DMS 273 treated with DMSO at 0.1 percent for 48 hours (cell line): ENCODE measurements around the gene ABCA10.
"Not testable (repeated sequence)": the region's sequence is repeated elsewhere in the genome, so short reads cannot be mapped to it uniquely, and the experiment has no call there.

Experiments
- DNase-seq: peaks from one replicate; lab custom pipeline; 2025; lab: John Stamatoyannopoulos, UW

The ABCA10 gene

GRCh38 chr17:69230939-69231338 lies 2.3 kb upstream of the ABCA10 start:
- DNase-seq = no peak

- no peak for DNase-seq
These were observed 606 bp downstream of the ABCA10 start for GRCh38 chr17:69228018-69228417.

GRCh38 chr17:69227541-69227940 lies 1.1 kb downstream of the ABCA10 start:
- DNase-seq = no peak

GRCh38 chr17:69223809-69224208 lies 4.8 kb downstream of the ABCA10 start:
- DNase-seq = no peak

GRCh38 chr17:69222707-69223258 lies 5.8 kb downstream of the ABCA10 start:
- DNase-seq = no peak

- no peak for DNase-seq
These were observed 8.5 kb downstream of the ABCA10 start for GRCh38 chr17:69220098-69220497.

- no peak for DNase-seq
These were observed 9.6 kb downstream of the ABCA10 start for GRCh38 chr17:69218986-69219385.

GRCh38 chr17:69213059-69213813 lies 15.4 kb downstream of the ABCA10 start:
- no peak for DNase-seq

GRCh38 chr17:69208640-69209039 lies 20.0 kb downstream of the ABCA10 start:
- no peak for DNase-seq

GRCh38 chr17:69207151-69207550 lies 21.5 kb downstream of the ABCA10 start:
- DNase-seq = no peak

GRCh38 chr17:69198238-69198637 lies 30.4 kb downstream of the ABCA10 start:
- no peak for DNase-seq

- DNase-seq = not testable (repeated sequence)
These were observed 32.4 kb downstream of the ABCA10 start for GRCh38 chr17:69196105-69196653.

- DNase-seq = no peak
These were observed 35.9 kb downstream of the ABCA10 start for GRCh38 chr17:69192754-69193153.

- DNase-seq = no peak
These were observed 39.8 kb downstream of the ABCA10 start for GRCh38 chr17:69188796-69189195.

GRCh38 chr17:69188064-69188463 lies 40.6 kb downstream of the ABCA10 start:
- no peak for DNase-seq

- DNase-seq = no peak
These were observed 41.3 kb downstream of the ABCA10 start for GRCh38 chr17:69187294-69187693.

- DNase-seq = no peak
These were observed 49.2 kb downstream of the ABCA10 start for GRCh38 chr17:69179227-69179952.

- no peak for DNase-seq
These were observed 52.2 kb downstream of the ABCA10 start for GRCh38 chr17:69176457-69176795.

- no peak for DNase-seq
These were observed 52.8 kb downstream of the ABCA10 start for GRCh38 chr17:69175625-69176456.

GRCh38 chr17:69175262-69175624 lies 53.4 kb downstream of the ABCA10 start:
- no peak for DNase-seq

- no peak for DNase-seq
These were observed 55.5 kb downstream of the ABCA10 start for GRCh38 chr17:69173118-69173517.

GRCh38 chr17:69170377-69170776 lies 58.2 kb downstream of the ABCA10 start:
- DNase-seq = no peak
